Thyroid gland (tissue), 4 donors: ENCODE measurements around the gene SURF2. TPM values are rescaled to one million over a fixed set of nuclear protein-coding genes. Genes with fewer than 3 reads are reported as not detected.

Experiments
- DNase-seq, 2 donors: peaks; one replicate each; pipeline ENCODE4 v3.0.0-alpha.2; 2019
- H3K27ac ChIP-seq, 3 donors: fragments of 200-600 bp; sonication (generic); 1 replicate in 2 of 3; 2 replicates in 1 of 3; pipeline ENCODE4 v1.5.1; 2016 to 2019; ENCODE audit warnings: mild to moderate bottlenecking in 1 of 3, moderate library complexity in 1 of 3
- H3K27me3 ChIP-seq: fragments of 200-600 bp; sonication (generic); one replicate; pipeline ENCODE4 v1.5.1; 2019
- H3K36me3 ChIP-seq, 2 donors: fragments of 200-600 bp; sonication (generic); one replicate each; pipeline ENCODE4 v1.5.1; 2016 to 2019
- H3K4me1 ChIP-seq, 2 donors: fragments of 200-600 bp; sonication (generic); one replicate each; pipeline ENCODE4 v1.5.1; 2017 to 2019
- H3K4me3 ChIP-seq, 3 donors: fragments of 200-600 bp; sonication (generic); replicated peaks in 1 of 3; 1 replicate in 2 of 3; 2 replicates in 1 of 3; pipeline ENCODE4 v1.5.1; 2016; ENCODE audit warnings: mild to moderate bottlenecking in 1 of 3
- H3K9me3 ChIP-seq: fragments of 200-600 bp; sonication (generic); one replicate; pipeline ENCODE4 v1.5.1; 2017
- CTCF ChIP-seq, 6 experiments: fragments of 200-600 bp in 3 of 6; fragments of 450-650 bp in 3 of 6; sonication (generic) in 3 of 6; IDR thresholded peaks; one replicate each; pipeline ENCODE4 v1.5.1; 2016 to 2019; ENCODE audit warnings: antibody characterized with exemption in 6 of 6, mild to moderate bottlenecking in 2 of 6, inconsistent platforms in 1 of 6, moderate library complexity in 1 of 6
- POLR2A ChIP-seq, 2 donors: fragments of 450-650 bp; IDR thresholded peaks; one replicate each; pipeline ENCODE4 v1.6.1; 2017; ENCODE audit warnings: antibody characterized with exemption in 2 of 2, mild to moderate bottlenecking in 2 of 2, moderate library complexity in 1 of 2
- WGBS, 2 donors: methylation state at CpG; one replicate each; pipeline ENCODE4 v1.1.5; 2017; 5-methylcytosine and 5-hydroxymethylcytosine counted together
- intact Hi-C: fragments of 100-400 bp; cut with DNase I; formaldehyde crosslinking; loops from one replicate; pipeline ENCODE4 v1.15.1; 2023
- total RNA-seq, 4 donors: library from RNA; depleted of rRNA; stranded (reverse); fragments of >200 nt; gene quantifications; one replicate each; pipeline ENCODE4 v1.2.3, GENCODE V29; 2016

The SURF2 gene
- total RNA-seq, 4 donors from 2014 or later, result 26.2 to 42.7 (median 31.6) TPM

GRCh38 chr9:133368249-133368881 lies 12.0 kb downstream of the SURF2 start:
- Histone ChIP-seq H3K36me3 (peaks cover 30 to 44% of the 10 kb centered on the region in 2 donors), H3K27ac (no peak overlapping the region), H3K4me1 (peaks cover 23 to 54% of the 10 kb centered on the region in 2 donors), H3K9me3 (no peaks in the 10 kb centered on the region), H3K4me3 (no peak overlapping the region), H3K27me3 (no peaks in the 10 kb centered on the region)
- DNase-seq, result no peak
- WGBS, 2 donors, result 71 to 77% methylated on average over 17 to 18 of the region's 18 CpGs
- intact Hi-C loops, result no loop called here
- TF ChIP-seq CTCF (IDR thresholded peaks at IDR 0.05) (no peak), POLR2A (IDR thresholded peaks at IDR 0.05) (no peak)

GRCh38 chr9:133369422-133369821 lies 13.1 kb downstream of the SURF2 start:
- Histone ChIP-seq H3K36me3 (peaks cover 26 to 34% of the 10 kb centered on the region in 2 donors), H3K9me3 (no peaks in the 10 kb centered on the region), H3K27ac (no peak overlapping the region), H3K4me1 (peaks cover 29 to 62% of the 10 kb centered on the region in 2 donors), H3K4me3 (no peak overlapping the region), H3K27me3 (no peaks in the 10 kb centered on the region)
- 83 to 86% methylated on average over 6 of the region's 6 CpGs for WGBS, 2 donors
- intact Hi-C loops, result no loop called here
- TF ChIP-seq CTCF (IDR thresholded peaks at IDR 0.05) (no peak), POLR2A (IDR thresholded peaks at IDR 0.05) (no peak)
- no peak for DNase-seq

GRCh38 chr9:133369933-133370332 lies 13.6 kb downstream of the SURF2 start:
- no peaks in the 10 kb centered on the region for H3K27me3 ChIP-seq
- peaks cover 23 to 29% of the 10 kb centered on the region in 2 donors for H3K36me3 ChIP-seq
- TF ChIP-seq CTCF (IDR thresholded peaks at IDR 0.05) (no peak), POLR2A (IDR thresholded peaks at IDR 0.05) (no peak)
- DNase-seq, result no peak
- no peak overlapping the region for H3K27ac ChIP-seq
- no peak overlapping the region for H3K4me3 ChIP-seq
- H3K4me1 ChIP-seq, result peaks cover 33 to 65% of the 10 kb centered on the region in 2 donors
- H3K9me3 ChIP-seq, result no peaks in the 10 kb centered on the region
- 83% methylated on average over 7 of the region's 7 CpGs for WGBS, 2 donors
- intact Hi-C loops, result no loop called here

GRCh38 chr9:133370685-133371084 lies 14.3 kb downstream of the SURF2 start:
- H3K27ac ChIP-seq, result no peak overlapping the region
- H3K9me3 ChIP-seq, result no peaks in the 10 kb centered on the region
- intact Hi-C loops, result no loop called here
- TF ChIP-seq POLR2A (IDR thresholded peaks at IDR 0.05) (no peak), CTCF (IDR thresholded peaks at IDR 0.05) (no peak)
- peaks cover 16 to 21% of the 10 kb centered on the region in 2 donors for H3K36me3 ChIP-seq
- WGBS, 2 donors, result 72 to 74% methylated on average over 6 to 7 of the region's 9 CpGs
- H3K4me1 ChIP-seq, result peaks cover 33 to 65% of the 10 kb centered on the region in 2 donors
- DNase-seq, result no peak
- no peak overlapping the region for H3K4me3 ChIP-seq
- H3K27me3 ChIP-seq, result no peaks in the 10 kb centered on the region

- Histone ChIP-seq H3K36me3 (peaks cover 10 to 16% of the 10 kb centered on the region in 2 donors), H3K27me3 (no peaks in the 10 kb centered on the region), H3K27ac (no peak overlapping the region), H3K4me1 (peaks cover 33 to 65% of the 10 kb centered on the region in 2 donors), H3K4me3 (no peak overlapping the region), H3K9me3 (no peaks in the 10 kb centered on the region)
- TF ChIP-seq POLR2A (IDR thresholded peaks at IDR 0.05) (no peak), CTCF (IDR thresholded peaks at IDR 0.05) (no peak)
- 69 to 78% methylated on average over 12 of the region's 12 CpGs for WGBS, 2 donors
- DNase-seq, result no peak
- intact Hi-C loops, result no loop called here
Measured at GRCh38 chr9:133371261-133371711, 14.9 kb downstream of the SURF2 start.
